Prostate gland (tissue), 2 donors: ENCODE results near the gene RPS6KL1.

Experiments
- POLR2A ChIP-seq: fragments of 450-650 bp; IDR thresholded peaks from one replicate; pipeline ENCODE4 v1.6.1; 2016; ENCODE audit warnings: antibody characterized with exemption, mild to moderate bottlenecking
- TF ChIP-seq, protein P1 (sequence below), 4 experiments: fragments of 200-600 bp in 2 of 4; fragments of 450-650 bp in 2 of 4; sonication (generic) in 2 of 4; IDR thresholded peaks; 1 replicate in 3 of 4; 2 replicates in 1 of 4; pipeline ENCODE4 v1.5.1; 2016 to 2019; ENCODE audit warnings: antibody characterized with exemption in 4 of 4, mild to moderate bottlenecking in 2 of 4, moderate library complexity in 2 of 4

DNA sequence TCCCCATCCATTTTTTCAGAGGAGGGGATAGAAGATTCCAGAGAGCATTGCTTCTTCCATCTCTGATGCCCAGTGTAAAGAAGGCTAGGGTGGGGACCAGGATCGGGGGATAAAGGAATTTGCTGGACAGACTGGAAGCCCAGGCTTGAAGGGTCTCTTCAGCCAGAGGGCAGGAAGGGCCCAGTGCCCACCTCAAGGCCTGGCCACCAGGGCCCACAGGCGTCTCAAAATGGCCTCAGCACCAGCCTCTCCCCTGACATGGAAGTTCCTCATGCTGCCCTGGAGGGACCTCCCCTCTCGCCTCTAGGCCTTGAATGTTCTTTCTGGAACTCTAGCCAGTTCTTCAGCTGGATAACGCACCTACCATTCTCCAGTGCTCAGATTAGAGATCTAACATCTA lies 2.8 kb downstream of the RPS6KL1 start:
- TF ChIP-seq POLR2A: no peak
- TF ChIP-seq, protein P1, sequence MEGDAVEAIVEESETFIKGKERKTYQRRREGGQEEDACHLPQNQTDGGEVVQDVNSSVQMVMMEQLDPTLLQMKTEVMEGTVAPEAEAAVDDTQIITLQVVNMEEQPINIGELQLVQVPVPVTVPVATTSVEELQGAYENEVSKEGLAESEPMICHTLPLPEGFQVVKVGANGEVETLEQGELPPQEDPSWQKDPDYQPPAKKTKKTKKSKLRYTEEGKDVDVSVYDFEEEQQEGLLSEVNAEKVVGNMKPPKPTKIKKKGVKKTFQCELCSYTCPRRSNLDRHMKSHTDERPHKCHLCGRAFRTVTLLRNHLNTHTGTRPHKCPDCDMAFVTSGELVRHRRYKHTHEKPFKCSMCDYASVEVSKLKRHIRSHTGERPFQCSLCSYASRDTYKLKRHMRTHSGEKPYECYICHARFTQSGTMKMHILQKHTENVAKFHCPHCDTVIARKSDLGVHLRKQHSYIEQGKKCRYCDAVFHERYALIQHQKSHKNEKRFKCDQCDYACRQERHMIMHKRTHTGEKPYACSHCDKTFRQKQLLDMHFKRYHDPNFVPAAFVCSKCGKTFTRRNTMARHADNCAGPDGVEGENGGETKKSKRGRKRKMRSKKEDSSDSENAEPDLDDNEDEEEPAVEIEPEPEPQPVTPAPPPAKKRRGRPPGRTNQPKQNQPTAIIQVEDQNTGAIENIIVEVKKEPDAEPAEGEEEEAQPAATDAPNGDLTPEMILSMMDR (IDR thresholded peaks at IDR 0.05): no peak
